Activated naive CD8-positive, alpha-beta T cell treated with anti-CD3 and anti-CD28 coated beads, Interleukin-2, amount 50 U/mL, for 24 hours (primary cell): ENCODE measurements around the gene CCR9.

Experiments
- ATAC-seq: fragments of 150-1000 bp; cut with Tn5 transposase; one replicate; pipeline ENCODE4 v1.10.0; 2021
- DNase-seq: peaks from one replicate; pipeline ENCODE4 v3.0.0; 2021
- H3K27ac Mint-ChIP-seq: one replicate; pipeline ENCODE4 v1.8.0; 2021; ENCODE audit warnings: mild to moderate bottlenecking, mixed read lengths
- H3K27me3 Mint-ChIP-seq: one replicate; pipeline ENCODE4 v1.8.0; 2021; ENCODE audit warnings: mixed read lengths
- H3K36me3 Mint-ChIP-seq: one replicate; pipeline ENCODE4 v1.8.0; 2021; ENCODE audit warnings: low read depth, mixed read lengths
- H3K4me1 Mint-ChIP-seq: one replicate; pipeline ENCODE4 v1.8.0; 2021; ENCODE audit warnings: mixed read lengths
- H3K4me3 Mint-ChIP-seq: one replicate; pipeline ENCODE4 v1.8.0; 2021; ENCODE audit warnings: mild to moderate bottlenecking, moderate library complexity, mixed read lengths
- H3K9me3 Mint-ChIP-seq: one replicate; pipeline ENCODE4 v1.8.0; 2021; ENCODE audit warnings: mixed read lengths

The CCR9 gene

GRCh38 chr3:45943207-45943846 lies 57.0 kb downstream of the CCR9 start, which contains the start of gene CXCR6:
TSS of gene CXCR6 (plus strand) at chr3:45943464. CDS start at chr3:45946482, 3,018 bp downstream.
- H3K4me1 Mint-ChIP-seq = peaks cover 66% of the 10 kb centered on the region
- no peaks in the 10 kb centered on the region for H3K9me3 Mint-ChIP-seq
- peak within 1 kb of the TSS; percentile 24 for H3K27ac Mint-ChIP-seq
- H3K36me3 Mint-ChIP-seq = peaks cover 34% of the 10 kb centered on the region
- DNase-seq (peak; percentile 33), ATAC-seq (peak; percentile 92)
- no peak within 1 kb of the TSS for H3K4me3 Mint-ChIP-seq
- H3K27me3 Mint-ChIP-seq = peaks cover 10% of the 10 kb centered on the region

DNA sequence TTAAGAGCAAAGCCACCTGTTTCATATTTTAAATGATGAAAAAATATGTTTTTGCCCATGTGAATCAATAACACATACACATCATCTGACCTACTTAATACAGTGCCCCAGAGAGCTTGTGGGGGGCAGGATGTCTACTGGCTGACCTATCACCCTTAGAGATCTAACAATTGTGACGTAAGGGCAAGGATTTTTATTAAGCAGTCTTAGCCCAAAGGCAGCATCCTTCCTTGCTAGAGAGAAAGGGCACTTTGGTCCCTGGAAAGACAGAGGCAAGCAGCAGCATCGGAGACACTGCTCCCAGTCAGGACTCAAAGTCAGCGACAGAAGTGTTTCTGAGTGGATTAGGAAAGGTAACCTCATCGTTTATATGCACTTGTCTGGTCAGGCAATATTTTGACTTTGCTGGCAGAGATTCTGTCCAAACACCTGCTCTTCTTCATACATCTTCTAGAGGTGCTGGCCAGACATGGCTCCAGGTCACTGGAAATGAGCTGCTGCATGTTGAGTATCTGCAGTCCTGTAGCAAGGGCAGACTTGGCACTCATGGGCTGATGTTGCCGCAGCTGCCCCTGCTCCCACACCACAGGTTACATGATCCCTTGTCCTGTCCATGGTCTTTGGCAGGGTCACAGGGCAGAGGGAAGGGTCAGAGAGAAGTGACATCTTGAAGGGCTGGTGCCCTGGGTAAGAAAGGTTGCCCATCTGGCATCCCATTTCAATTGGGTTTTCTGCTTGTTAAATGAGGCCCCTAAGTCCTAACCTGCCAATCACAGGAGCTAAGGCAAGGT lies 58.7 kb downstream of the CCR9 start:
- DNase-seq (no peak), ATAC-seq (no peak)
- Mint-ChIP-seq H3K4me1 (peaks cover 72% of the 10 kb centered on the region), H3K9me3 (no peaks in the 10 kb centered on the region), H3K36me3 (peaks cover 41% of the 10 kb centered on the region), H3K27me3 (peaks cover 9% of the 10 kb centered on the region), H3K27ac (peak overlapping the region; percentile 15), H3K4me3 (peak overlapping the region; percentile 6)

GRCh38 chr3:45946307-45946706 lies 60.0 kb downstream of the CCR9 start:
- H3K4me1 Mint-ChIP-seq = peaks cover 82% of the 10 kb centered on the region
- ATAC-seq (no peak), DNase-seq (no peak)
- no peak overlapping the region for H3K4me3 Mint-ChIP-seq
- peak overlapping the region; percentile 57 for H3K27ac Mint-ChIP-seq
- peaks cover 45% of the 10 kb centered on the region for H3K36me3 Mint-ChIP-seq
- peaks cover 6% of the 10 kb centered on the region for H3K27me3 Mint-ChIP-seq
- no peaks in the 10 kb centered on the region for H3K9me3 Mint-ChIP-seq

DNA sequence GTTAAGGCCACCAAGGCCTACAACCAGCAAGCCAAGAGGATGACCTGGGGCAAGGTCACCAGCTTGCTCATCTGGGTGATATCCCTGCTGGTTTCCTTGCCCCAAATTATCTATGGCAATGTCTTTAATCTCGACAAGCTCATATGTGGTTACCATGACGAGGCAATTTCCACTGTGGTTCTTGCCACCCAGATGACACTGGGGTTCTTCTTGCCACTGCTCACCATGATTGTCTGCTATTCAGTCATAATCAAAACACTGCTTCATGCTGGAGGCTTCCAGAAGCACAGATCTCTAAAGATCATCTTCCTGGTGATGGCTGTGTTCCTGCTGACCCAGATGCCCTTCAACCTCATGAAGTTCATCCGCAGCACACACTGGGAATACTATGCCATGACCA lies 60.5 kb downstream of the CCR9 start:
- no peaks in the 10 kb centered on the region for H3K9me3 Mint-ChIP-seq
- no peak for DNase-seq
- H3K4me1 Mint-ChIP-seq = peaks cover 88% of the 10 kb centered on the region
- H3K27ac Mint-ChIP-seq = peak overlapping the region; percentile 57
- peaks cover 50% of the 10 kb centered on the region for H3K36me3 Mint-ChIP-seq
- ATAC-seq = no peak
- no peak overlapping the region for H3K4me3 Mint-ChIP-seq
- peaks cover 6% of the 10 kb centered on the region for H3K27me3 Mint-ChIP-seq

DNA sequence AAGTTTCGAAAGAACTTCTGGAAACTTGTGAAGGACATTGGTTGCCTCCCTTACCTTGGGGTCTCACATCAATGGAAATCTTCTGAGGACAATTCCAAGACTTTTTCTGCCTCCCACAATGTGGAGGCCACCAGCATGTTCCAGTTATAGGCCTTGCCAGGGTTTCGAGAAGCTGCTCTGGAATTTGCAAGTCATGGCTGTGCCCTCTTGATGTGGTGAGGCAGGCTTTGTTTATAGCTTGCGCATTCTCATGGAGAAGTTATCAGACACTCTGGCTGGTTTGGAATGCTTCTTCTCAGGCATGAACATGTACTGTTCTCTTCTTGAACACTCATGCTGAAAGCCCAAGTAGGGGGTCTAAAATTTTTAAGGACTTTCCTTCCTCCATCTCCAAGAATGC lies 61.0 kb downstream of the CCR9 start:
- Mint-ChIP-seq H3K9me3 (no peaks in the 10 kb centered on the region), H3K4me3 (no peak overlapping the region), H3K36me3 (peaks cover 55% of the 10 kb centered on the region), H3K4me1 (peaks cover 89% of the 10 kb centered on the region), H3K27me3 (peaks cover 6% of the 10 kb centered on the region), H3K27ac (no peak overlapping the region)
- ATAC-seq (no peak), DNase-seq (no peak)

GRCh38 chr3:45948311-45948781 lies 62.0 kb downstream of the CCR9 start:
- Mint-ChIP-seq H3K27ac (peak overlapping the region; percentile 6), H3K36me3 (peaks cover 64% of the 10 kb centered on the region), H3K27me3 (peaks cover 6% of the 10 kb centered on the region), H3K9me3 (no peaks in the 10 kb centered on the region), H3K4me3 (no peak overlapping the region), H3K4me1 (peaks cover 83% of the 10 kb centered on the region)
- DNase-seq (no peak), ATAC-seq (no peak)

- ATAC-seq (no peak), DNase-seq (no peak)
- peaks cover 6% of the 10 kb centered on the region for H3K27me3 Mint-ChIP-seq
- H3K27ac Mint-ChIP-seq = no peak overlapping the region
- peaks cover 80% of the 10 kb centered on the region for H3K4me1 Mint-ChIP-seq
- no peak overlapping the region for H3K4me3 Mint-ChIP-seq
- H3K36me3 Mint-ChIP-seq = peaks cover 70% of the 10 kb centered on the region
- no peaks in the 10 kb centered on the region for H3K9me3 Mint-ChIP-seq
Measured at GRCh38 chr3:45948881-45949280, 62.5 kb downstream of the CCR9 start.

DNA sequence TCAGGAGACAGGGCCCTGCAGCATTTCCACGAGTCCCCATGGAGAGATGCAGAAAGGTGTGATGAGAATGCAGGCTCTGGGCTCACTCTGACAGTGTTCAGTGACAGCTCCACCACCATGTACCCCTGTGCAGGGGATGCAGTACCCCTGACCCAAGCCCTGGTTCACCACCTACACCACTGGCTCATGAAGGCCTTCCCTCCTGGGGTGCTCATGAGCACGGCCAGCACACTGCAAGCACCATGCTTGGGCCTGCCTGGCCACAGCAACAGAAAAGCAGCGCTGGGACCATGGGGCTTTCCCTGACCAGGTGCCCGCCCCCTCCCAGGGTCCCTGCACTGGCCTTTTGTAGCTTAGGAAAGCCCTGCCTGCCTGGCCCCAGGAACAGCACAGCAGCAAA lies 63.1 kb downstream of the CCR9 start:
- DNase-seq (no peak), ATAC-seq (no peak)
- Mint-ChIP-seq H3K9me3 (no peaks in the 10 kb centered on the region), H3K4me3 (no peak overlapping the region), H3K4me1 (peaks cover 79% of the 10 kb centered on the region), H3K27ac (no peak overlapping the region), H3K27me3 (peaks cover 6% of the 10 kb centered on the region), H3K36me3 (peaks cover 75% of the 10 kb centered on the region)

DNA sequence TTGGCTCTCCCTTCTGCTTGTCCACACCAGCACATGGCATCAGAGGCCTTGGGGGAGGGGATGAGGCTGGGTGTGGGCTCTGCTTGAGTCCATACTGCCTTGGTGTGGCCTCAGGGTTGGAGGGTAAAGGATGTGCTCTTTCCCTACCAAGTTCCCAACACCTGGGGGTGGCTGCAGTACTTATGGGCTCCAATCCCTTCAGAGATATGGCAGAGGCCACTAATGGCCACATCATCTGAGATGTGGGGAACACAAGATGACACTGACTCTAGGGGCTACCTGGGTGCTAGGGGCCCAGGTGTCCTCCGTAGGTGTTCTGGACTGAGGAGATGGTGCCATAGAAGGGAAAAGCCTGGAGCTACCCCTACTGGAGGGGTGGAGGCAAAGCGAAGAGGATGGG lies 63.8 kb downstream of the CCR9 start:
- ATAC-seq (no peak), DNase-seq (no peak)
- peaks cover 75% of the 10 kb centered on the region for H3K4me1 Mint-ChIP-seq
- H3K9me3 Mint-ChIP-seq = no peaks in the 10 kb centered on the region
- H3K27ac Mint-ChIP-seq = no peak overlapping the region
- no peak overlapping the region for H3K4me3 Mint-ChIP-seq
- peaks cover 81% of the 10 kb centered on the region for H3K36me3 Mint-ChIP-seq
- peaks cover 2% of the 10 kb centered on the region for H3K27me3 Mint-ChIP-seq

GRCh38 chr3:45950686-45951600 lies 64.6 kb downstream of the CCR9 start:
- H3K9me3 Mint-ChIP-seq = no peaks in the 10 kb centered on the region
- peak overlapping the region; percentile 22 for H3K27ac Mint-ChIP-seq
- no peak overlapping the region for H3K4me3 Mint-ChIP-seq
- ATAC-seq (peak; percentile 83), DNase-seq (peak; percentile 64)
- H3K27me3 Mint-ChIP-seq = no peaks in the 10 kb centered on the region
- H3K4me1 Mint-ChIP-seq = peaks cover 80% of the 10 kb centered on the region
- peaks cover 84% of the 10 kb centered on the region for H3K36me3 Mint-ChIP-seq

DNA sequence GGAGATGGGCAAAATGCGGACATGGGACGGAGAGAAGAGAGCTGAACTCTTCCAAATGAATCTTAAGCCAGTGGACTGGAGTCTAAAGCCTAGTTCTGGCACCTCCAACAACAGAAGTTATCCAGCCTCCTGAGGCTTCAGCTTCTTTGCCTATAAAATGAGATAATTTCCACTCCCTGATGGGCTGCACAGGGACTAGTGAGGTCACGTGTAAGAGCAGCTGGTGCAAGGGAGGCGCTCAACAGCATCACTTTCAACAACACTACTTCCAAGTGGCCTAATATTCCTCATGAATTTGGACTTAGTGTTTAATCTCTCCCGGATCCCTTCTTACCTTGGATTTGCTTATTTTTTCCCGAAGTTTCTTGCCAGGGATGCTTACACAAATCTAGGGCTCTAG lies 65.6 kb downstream of the CCR9 start:
- ATAC-seq (no peak), DNase-seq (no peak)
- no peak overlapping the region for H3K27ac Mint-ChIP-seq
- peaks cover 76% of the 10 kb centered on the region for H3K4me1 Mint-ChIP-seq
- no peaks in the 10 kb centered on the region for H3K27me3 Mint-ChIP-seq
- H3K36me3 Mint-ChIP-seq = peaks cover 81% of the 10 kb centered on the region
- H3K9me3 Mint-ChIP-seq = no peaks in the 10 kb centered on the region
- H3K4me3 Mint-ChIP-seq = no peak overlapping the region

DNA sequence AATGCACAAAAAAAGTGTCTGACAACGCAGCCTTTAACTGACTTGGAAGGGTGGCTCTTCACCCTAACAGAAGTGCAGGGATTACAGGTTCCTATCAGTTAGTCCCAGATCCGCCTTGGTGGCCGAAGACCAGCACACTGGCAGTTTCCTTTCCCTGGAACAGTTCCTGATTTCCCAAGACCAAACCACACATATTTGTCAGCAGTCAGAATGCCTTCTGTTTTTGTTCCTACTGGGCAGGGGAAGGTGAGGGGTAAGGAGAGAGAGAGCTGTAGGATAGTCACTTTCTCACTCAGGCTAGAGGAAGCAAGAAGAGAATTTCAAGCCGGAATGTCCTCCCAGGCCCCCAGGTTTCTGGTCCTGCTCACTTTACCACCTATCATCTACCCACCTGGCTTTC lies 66.1 kb downstream of the CCR9 start:
- Mint-ChIP-seq H3K27me3 (no peaks in the 10 kb centered on the region), H3K4me1 (peaks cover 72% of the 10 kb centered on the region), H3K36me3 (peaks cover 81% of the 10 kb centered on the region), H3K27ac (no peak overlapping the region), H3K9me3 (no peaks in the 10 kb centered on the region), H3K4me3 (no peak overlapping the region)
- ATAC-seq = no peak
- no peak for DNase-seq
